ENCODE measurements around the gene NDUFB11. TPM values are rescaled to one million over a fixed set of nuclear protein-coding genes. Genes with fewer than 3 reads are reported as not detected.

NDUFB11 gene
- total RNA-seq, 1 experiment from 2014 or later = 78.9 TPM

DNA sequence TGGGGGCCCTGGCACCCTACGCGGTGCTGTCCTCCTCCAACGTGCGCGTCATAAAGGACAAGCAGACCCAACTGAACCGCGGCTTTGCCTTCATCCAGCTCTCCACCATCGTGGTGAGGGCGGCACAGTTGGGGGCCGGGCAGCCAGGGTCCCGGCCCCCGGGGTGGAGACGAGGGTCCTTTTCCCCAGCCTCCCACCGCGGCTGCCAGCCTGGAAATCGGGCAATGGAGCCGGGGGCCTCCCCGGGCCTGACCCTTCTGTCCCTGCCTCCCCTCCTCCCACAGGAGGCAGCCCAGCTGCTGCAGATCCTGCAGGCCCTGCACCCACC, 35.4 kb upstream of the NDUFB11 start:
- no peaks in the 10 kb centered on the region for H3K27me3 ChIP-seq (ENCODE audit: insufficient read depth, low read length)
- no peak for TF ChIP-seq SIN3A (IDR thresholded peaks at IDR 0.05; ENCODE audit: low read depth)
- no peak for TF ChIP-seq POLR2AphosphoS5 (IDR thresholded peaks at IDR 0.05; ENCODE audit: low read depth, low read length)
- no peak for TF ChIP-seq ZFX (IDR thresholded peaks at IDR 0.05)
- no peak for TF ChIP-seq YY1 (IDR thresholded peaks at IDR 0.05; ENCODE audit: extremely low read depth, insufficient replicate concordance, low read depth, low read length)
- no peak for TF ChIP-seq SP1 (IDR thresholded peaks at IDR 0.05; ENCODE audit: low read depth)
- CTCF ChIA-PET = no interaction called here
- H3K9ac ChIP-seq (ENCODE audit: low read length) = no peak overlapping the region
- ATAC-seq (no peak), DNase-seq (ENCODE audit: low read depth, low spot score) (no peak)
- H3K4me3 ChIP-seq (replicated peaks in 1 of 2; ENCODE audit: low read depth in 1 of 2, low read length in 2 of 2) = no peak overlapping the region
- BruUV-seq (replicated peaks) = no TSS peak
- POLR2A ChIA-PET = no interaction called here
- RAD21 ChIA-PET (ENCODE audit: low non-redundant PET in 1 of 2, low total read pairs in 2 of 2, uncharacterized antibody in 2 of 2, unreplicated experiment in 2 of 2) = no interaction called here
- H3K36me3 ChIP-seq (ENCODE audit: control insufficient read depth in 1 of 2, insufficient read depth in 2 of 2, low read length in 2 of 2) = no peaks in the 10 kb centered on the region; a peak in 1 of 4 replicates
- H3K4me1 ChIP-seq (ENCODE audit: control insufficient read depth in 1 of 2, insufficient read depth in 2 of 2, low read length in 2 of 2) = no peaks in the 10 kb centered on the region
- H3K4me2 ChIP-seq (ENCODE audit: low read length) = no peak overlapping the region
- H3K9me2 ChIP-seq (ENCODE audit: insufficient read depth) = no peaks in the 10 kb centered on the region
- H2AFZ ChIP-seq (ENCODE audit: low read depth, low read length, poor library complexity, severe bottlenecking) = no peak overlapping the region
- H3K27ac ChIP-seq (ENCODE audit: low read depth, low read length) = no peak overlapping the region
- H3K79me2 ChIP-seq (ENCODE audit: insufficient read depth, low read length) = no peaks in the 10 kb centered on the region
- intact Hi-C loops (cut with micrococcal nuclease) = no loop called here
- no peaks in the 10 kb centered on the region for H3K9me3 ChIP-seq (ENCODE audit: control insufficient read depth in 1 of 2, insufficient read depth in 1 of 2, low read depth in 1 of 2, low read length in 2 of 2)
- H4K20me1 ChIP-seq (ENCODE audit: insufficient read depth) = no peaks in the 10 kb centered on the region

DNA sequence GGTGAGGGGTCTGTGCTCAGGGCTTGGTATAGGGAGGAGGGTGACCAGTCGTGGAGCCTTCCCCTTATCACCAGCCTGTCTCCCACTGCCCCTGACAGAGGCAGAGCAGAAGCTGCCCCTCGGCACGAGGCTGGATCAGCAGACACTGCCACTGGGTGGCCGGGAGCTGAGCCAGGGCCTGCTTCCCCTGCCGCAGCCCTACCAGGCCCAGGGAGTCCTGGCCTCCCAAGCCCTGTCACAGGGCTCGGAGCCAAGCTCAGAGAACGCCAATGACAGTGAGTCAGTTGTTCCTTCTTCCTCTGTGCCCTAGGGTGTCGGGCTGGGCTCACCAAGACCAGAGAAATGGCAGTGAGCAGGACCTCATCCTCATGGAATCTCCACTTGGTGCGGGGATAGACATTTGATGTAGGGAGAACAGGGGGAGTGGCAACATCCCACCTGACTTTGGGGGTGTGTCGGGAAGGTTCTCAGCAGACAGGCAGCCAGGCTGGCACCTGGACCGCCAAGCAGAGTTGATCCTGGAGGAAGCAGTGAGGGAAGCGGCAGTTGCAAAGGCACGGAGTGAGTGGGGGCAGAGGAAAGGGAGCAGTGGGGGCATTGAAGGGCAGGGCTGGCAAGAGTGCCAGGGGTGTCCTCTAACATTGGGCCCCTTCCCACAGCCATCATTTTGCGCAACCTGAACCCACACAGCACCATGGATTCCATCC, 34.9 kb upstream of the NDUFB11 start:
- intact Hi-C loops (cut with micrococcal nuclease) = no loop called here
- Histone ChIP-seq H3K4me1 (ENCODE audit: control insufficient read depth in 1 of 2, insufficient read depth in 2 of 2, low read length in 2 of 2) (no peaks in the 10 kb centered on the region), H3K4me3 (replicated peaks in 1 of 2; ENCODE audit: low read depth in 1 of 2, low read length in 2 of 2) (no peak overlapping the region), H3K9me2 (ENCODE audit: insufficient read depth) (no peaks in the 10 kb centered on the region), H3K27ac (ENCODE audit: low read depth, low read length) (no peak overlapping the region), H3K36me3 (ENCODE audit: control insufficient read depth in 1 of 2, insufficient read depth in 2 of 2, low read length in 2 of 2) (no peaks in the 10 kb centered on the region; a peak in 1 of 4 replicates), H4K20me1 (ENCODE audit: insufficient read depth) (no peaks in the 10 kb centered on the region), H3K27me3 (ENCODE audit: insufficient read depth, low read length) (no peaks in the 10 kb centered on the region), H3K79me2 (ENCODE audit: insufficient read depth, low read length) (no peaks in the 10 kb centered on the region), H3K9me3 (ENCODE audit: control insufficient read depth in 1 of 2, insufficient read depth in 1 of 2, low read depth in 1 of 2, low read length in 2 of 2) (no peaks in the 10 kb centered on the region), H3K4me2 (ENCODE audit: low read length) (no peak overlapping the region), H2AFZ (ENCODE audit: low read depth, low read length, poor library complexity, severe bottlenecking) (no peak overlapping the region), H3K9ac (ENCODE audit: low read length) (no peak overlapping the region)
- ChIA-PET CTCF (no interaction called here), RAD21 (ENCODE audit: low non-redundant PET in 1 of 2, low total read pairs in 2 of 2, uncharacterized antibody in 2 of 2, unreplicated experiment in 2 of 2) (interaction anchor here in 1 of 2 experiments (0.6 kb wide), 1 partner anchor 1997 kb away, joined by 3 read pairs; no protein-coding TSS in a partner anchor), POLR2A (no interaction called here)
- no TSS peak for BruUV-seq (replicated peaks)
- DNase-seq (ENCODE audit: low read depth, low spot score) (no peak), ATAC-seq (no peak)
- TF ChIP-seq EZH2phosphoT487 (IDR thresholded peaks at IDR 0.05; ENCODE audit: borderline replicate concordance) (no peak), RAD21 (IDR thresholded peaks at IDR 0.05; ENCODE audit: low read depth) (no peak), ELF1 (IDR thresholded peaks at IDR 0.05; ENCODE audit: borderline replicate concordance, low read depth) (no peak), YY1 (IDR thresholded peaks at IDR 0.05; ENCODE audit: extremely low read depth, insufficient replicate concordance, low read depth, low read length) (no peak), SP1 (IDR thresholded peaks at IDR 0.05; ENCODE audit: low read depth) (no peak), SRF (IDR thresholded peaks at IDR 0.05; ENCODE audit: low read depth) (no peak), POLR2A (IDR thresholded peaks at IDR 0.05; ENCODE audit: borderline replicate concordance, extremely low read depth, insufficient read depth, insufficient read length) (no peak), CBX3 (IDR thresholded peaks at IDR 0.05; ENCODE audit: low read depth) (no peak), FOSL1 (IDR thresholded peaks at IDR 0.05; ENCODE audit: low read depth) (no peak), SIN3A (IDR thresholded peaks at IDR 0.05; ENCODE audit: low read depth) (no peak), POLR2AphosphoS5 (IDR thresholded peaks at IDR 0.05; ENCODE audit: low read depth, low read length) (no peak)
- TF ChIP-seq, protein P1, sequence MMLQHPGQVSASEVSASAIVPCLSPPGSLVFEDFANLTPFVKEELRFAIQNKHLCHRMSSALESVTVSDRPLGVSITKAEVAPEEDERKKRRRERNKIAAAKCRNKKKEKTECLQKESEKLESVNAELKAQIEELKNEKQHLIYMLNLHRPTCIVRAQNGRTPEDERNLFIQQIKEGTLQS (IDR thresholded peaks at IDR 0.05) = no peak
- TF ChIP-seq, protein P2, sequence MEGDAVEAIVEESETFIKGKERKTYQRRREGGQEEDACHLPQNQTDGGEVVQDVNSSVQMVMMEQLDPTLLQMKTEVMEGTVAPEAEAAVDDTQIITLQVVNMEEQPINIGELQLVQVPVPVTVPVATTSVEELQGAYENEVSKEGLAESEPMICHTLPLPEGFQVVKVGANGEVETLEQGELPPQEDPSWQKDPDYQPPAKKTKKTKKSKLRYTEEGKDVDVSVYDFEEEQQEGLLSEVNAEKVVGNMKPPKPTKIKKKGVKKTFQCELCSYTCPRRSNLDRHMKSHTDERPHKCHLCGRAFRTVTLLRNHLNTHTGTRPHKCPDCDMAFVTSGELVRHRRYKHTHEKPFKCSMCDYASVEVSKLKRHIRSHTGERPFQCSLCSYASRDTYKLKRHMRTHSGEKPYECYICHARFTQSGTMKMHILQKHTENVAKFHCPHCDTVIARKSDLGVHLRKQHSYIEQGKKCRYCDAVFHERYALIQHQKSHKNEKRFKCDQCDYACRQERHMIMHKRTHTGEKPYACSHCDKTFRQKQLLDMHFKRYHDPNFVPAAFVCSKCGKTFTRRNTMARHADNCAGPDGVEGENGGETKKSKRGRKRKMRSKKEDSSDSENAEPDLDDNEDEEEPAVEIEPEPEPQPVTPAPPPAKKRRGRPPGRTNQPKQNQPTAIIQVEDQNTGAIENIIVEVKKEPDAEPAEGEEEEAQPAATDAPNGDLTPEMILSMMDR (IDR thresholded peaks at IDR 0.05 in 2 of 3, conservative IDR thresholded peaks at IDR 0.05 in 1 of 3; ENCODE audit: borderline replicate concordance in 1 of 3, insufficient read depth in 1 of 3, low read depth in 2 of 3, low read length in 2 of 3) = no peak
- TF ChIP-seq, protein P3, sequence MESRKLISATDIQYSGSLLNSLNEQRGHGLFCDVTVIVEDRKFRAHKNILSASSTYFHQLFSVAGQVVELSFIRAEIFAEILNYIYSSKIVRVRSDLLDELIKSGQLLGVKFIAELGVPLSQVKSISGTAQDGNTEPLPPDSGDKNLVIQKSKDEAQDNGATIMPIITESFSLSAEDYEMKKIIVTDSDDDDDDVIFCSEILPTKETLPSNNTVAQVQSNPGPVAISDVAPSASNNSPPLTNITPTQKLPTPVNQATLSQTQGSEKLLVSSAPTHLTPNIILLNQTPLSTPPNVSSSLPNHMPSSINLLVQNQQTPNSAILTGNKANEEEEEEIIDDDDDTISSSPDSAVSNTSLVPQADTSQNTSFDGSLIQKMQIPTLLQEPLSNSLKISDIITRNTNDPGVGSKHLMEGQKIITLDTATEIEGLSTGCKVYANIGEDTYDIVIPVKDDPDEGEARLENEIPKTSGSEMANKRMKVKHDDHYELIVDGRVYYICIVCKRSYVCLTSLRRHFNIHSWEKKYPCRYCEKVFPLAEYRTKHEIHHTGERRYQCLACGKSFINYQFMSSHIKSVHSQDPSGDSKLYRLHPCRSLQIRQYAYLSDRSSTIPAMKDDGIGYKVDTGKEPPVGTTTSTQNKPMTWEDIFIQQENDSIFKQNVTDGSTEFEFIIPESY (IDR thresholded peaks at IDR 0.05; ENCODE audit: extremely low read depth, insufficient replicate concordance, low read length) = no peak
